GM12878 (cell line): ENCODE measurements around the gene NUCB1. TPM values are rescaled to one million over a fixed set of nuclear protein-coding genes. Genes with fewer than 3 reads are reported as not detected.

Experiments
- CREM ChIP-seq: IDR thresholded peaks from 2 replicates; pipeline ENCODE4 v1.6.1; 2014; ENCODE audit warnings: antibody characterized with exemption, low read depth
- DPF2 ChIP-seq: fragments of 450-650 bp; IDR thresholded peaks from 2 replicates; pipeline ENCODE4 v1.6.1; 2017; ENCODE audit warnings: mild to moderate bottlenecking
- GABPA ChIP-seq: IDR thresholded peaks from 2 replicates; pipeline ENCODE4 v1.6.1; 2014; ENCODE audit warnings: antibody characterized with exemption, low read depth, mild to moderate bottlenecking, inconsistent platforms
- KDM1A ChIP-seq: fragments of 200-600 bp; sonication (generic); IDR thresholded peaks from 2 replicates; pipeline ENCODE4 v1.6.1; 2016; ENCODE audit warnings: borderline replicate concordance
- NFXL1 ChIP-seq: fragments of 450-650 bp; IDR thresholded peaks from 2 replicates; pipeline ENCODE4 v1.6.1; 2017; ENCODE audit warnings: antibody characterized with exemption, mild to moderate bottlenecking, borderline replicate concordance
- polyA plus RNA-seq, 11 experiments: library from polyadenylated mRNA; depleted of rRNA in 4 of 11; unstranded in 6 of 11; stranded (reverse) in 5 of 11; fragments of >200 nt; fragmentation: Nextera tagmentation in 4 of 11; fragmentation: Illumina TruSeq in 1 of 11; extraction: Ambion mirVana in 4 of 11; extraction: Trizol in 1 of 11; gene quantifications; 1 replicate in 1 of 11; 2 replicates in 10 of 11; pipeline versions ENCODE4 v1.2.1 to v1.2.3, GENCODE V29; 2011 to 2016; ENCODE audit warnings: inconsistent platforms in 2 of 11, missing spikeins in 2 of 11, low read depth in 1 of 11
- small RNA-seq: library from RNA; depleted of rRNA; stranded (forward); fragments of <200 nt; gene quantifications from one replicate; pipeline ENCODE3, GENCODE V24; 2014
- total RNA-seq, 4 experiments: library from RNA; depleted of rRNA in 3 of 4; stranded (reverse); fragments of >200 nt in 3 of 4; fragmentation: Illumina TruSeq in 1 of 4; extraction: Trizol in 1 of 4; gene quantifications; 2 replicates each; pipeline versions ENCODE4 v1.2.1 to v1.2.3, GENCODE V29; 2013 to 2021
- TF ChIP-seq, protein P1 (sequence below), 3 experiments: IDR thresholded peaks in 2 of 3; conservative IDR thresholded peaks in 1 of 3; 2 replicates each; pipeline ENCODE4 v1.5.1; 2011; ENCODE audit warnings: low read depth in 3 of 3, low read length in 3 of 3, mild to moderate bottlenecking in 3 of 3, control low read depth in 2 of 3, moderate library complexity in 2 of 3, inconsistent platforms in 1 of 3, mixed read lengths in 1 of 3; ENCODE audit not compliant: control insufficient read depth in 2 of 3, insufficient read depth in 1 of 3; ENCODE audit errors: extremely low read depth in 1 of 3

Gene NUCB1
- total and polyA plus RNA-seq, 10 of the 15 experiments (the other 5 are each of a cell fraction or from before 2014, with no cell fraction given): 1.8 to 112 (median 44.5) TPM

DNA sequence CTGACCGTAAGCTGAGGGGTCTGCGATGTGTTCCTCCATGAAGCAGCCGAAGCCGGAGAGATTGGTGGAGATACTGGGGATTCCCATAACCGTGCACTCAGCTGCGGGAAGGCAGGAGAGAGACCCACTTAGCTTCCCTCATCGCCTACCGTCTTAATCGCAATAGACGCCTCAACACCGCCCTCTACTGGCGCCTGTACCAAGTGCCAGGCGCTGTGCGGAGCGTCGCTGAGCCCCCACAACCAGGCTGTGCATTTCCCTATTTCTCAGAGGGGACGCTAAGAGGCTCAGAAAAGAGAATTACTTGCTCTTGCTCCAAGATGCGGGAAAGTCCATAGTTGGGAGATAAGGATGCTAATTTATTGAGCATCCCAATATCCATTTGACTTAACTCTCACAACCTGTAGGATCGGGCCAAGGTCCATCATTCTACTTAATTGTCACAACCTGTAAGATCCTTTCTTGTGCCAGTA is 70.8 kb downstream of the NUCB1 start (continued):
- TF ChIP-seq, protein P1, sequence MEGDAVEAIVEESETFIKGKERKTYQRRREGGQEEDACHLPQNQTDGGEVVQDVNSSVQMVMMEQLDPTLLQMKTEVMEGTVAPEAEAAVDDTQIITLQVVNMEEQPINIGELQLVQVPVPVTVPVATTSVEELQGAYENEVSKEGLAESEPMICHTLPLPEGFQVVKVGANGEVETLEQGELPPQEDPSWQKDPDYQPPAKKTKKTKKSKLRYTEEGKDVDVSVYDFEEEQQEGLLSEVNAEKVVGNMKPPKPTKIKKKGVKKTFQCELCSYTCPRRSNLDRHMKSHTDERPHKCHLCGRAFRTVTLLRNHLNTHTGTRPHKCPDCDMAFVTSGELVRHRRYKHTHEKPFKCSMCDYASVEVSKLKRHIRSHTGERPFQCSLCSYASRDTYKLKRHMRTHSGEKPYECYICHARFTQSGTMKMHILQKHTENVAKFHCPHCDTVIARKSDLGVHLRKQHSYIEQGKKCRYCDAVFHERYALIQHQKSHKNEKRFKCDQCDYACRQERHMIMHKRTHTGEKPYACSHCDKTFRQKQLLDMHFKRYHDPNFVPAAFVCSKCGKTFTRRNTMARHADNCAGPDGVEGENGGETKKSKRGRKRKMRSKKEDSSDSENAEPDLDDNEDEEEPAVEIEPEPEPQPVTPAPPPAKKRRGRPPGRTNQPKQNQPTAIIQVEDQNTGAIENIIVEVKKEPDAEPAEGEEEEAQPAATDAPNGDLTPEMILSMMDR (IDR thresholded peaks at IDR 0.05 in 2 of 3, conservative IDR thresholded peaks at IDR 0.05 in 1 of 3; ENCODE audit: control insufficient read depth in 2 of 3, extremely low read depth in 1 of 3, insufficient read depth in 1 of 3, low read depth in 3 of 3, low read length in 3 of 3): peak; percentile 92 to 97 (median 94)
- TF ChIP-seq GABPA (no peak), DPF2 (no peak), KDM1A (no peak), CREM (no peak), NFXL1 (no peak)

Small RNA genes within 50 kb of the gene (small RNA-seq; reads per million reads assigned to genes)
- not detected for gene AC026803.1

Other genes starting within 250 kb of the NUCB1 start
Only the 7 nearest of the 30 such genes appear.
- 0.28 and 0.98 TPM in 2 replicates for gene HSD17B14, start 63.8 kb upstream of the NUCB1 start, total RNA-seq (2014; rRNA removed)
- 0.36 and 0.46 TPM in 2 replicates for gene HSD17B14, start 63.8 kb upstream of the NUCB1 start, total RNA-seq (2014; rRNA removed; fragmentation: Illumina TruSeq; extraction: Trizol)
- 1.4 TPM in 2 replicates for gene HSD17B14, start 63.8 kb upstream of the NUCB1 start, total RNA-seq (2021)
- 1.6 and 4.1 TPM in 2 replicates for gene HSD17B14, start 63.8 kb upstream of the NUCB1 start, polyA plus RNA-seq (2011; rRNA removed)
- 0.31 TPM in 1 of 2 replicates, not detected in the other for gene HSD17B14, start 63.8 kb upstream of the NUCB1 start, polyA plus RNA-seq (2014; fragmentation: Illumina TruSeq; extraction: Trizol)
- under 1 TPM; 0.21 to 0.26 TPM for gene HSD17B14, start 63.8 kb upstream of the NUCB1 start, polyA plus RNA-seq (2014; fragmentation: Nextera tagmentation; extraction: Ambion mirVana)
- 1.4 and 2.1 TPM in 2 replicates for gene HSD17B14, start 63.8 kb upstream of the NUCB1 start, polyA plus RNA-seq (2014; rRNA removed)
- 1 to 10 TPM in 1 of 2 experiments, under 1 TPM in 1; 0.87 to 1.3 TPM for gene HSD17B14, start 63.8 kb upstream of the NUCB1 start, polyA plus RNA-seq (2016; fragmentation: Nextera tagmentation; extraction: Ambion mirVana)
- 5.0 and 7.5 TPM in 2 replicates for gene PLEKHA4, start 31.7 kb upstream of the NUCB1 start, total RNA-seq (2014; rRNA removed)
- gene PLEKHA4, start 31.7 kb upstream of the NUCB1 start, total RNA-seq (2014; rRNA removed; fragmentation: Illumina TruSeq; extraction: Trizol): 3.1 and 3.3 TPM in 2 replicates
- 6.5 and 7.1 TPM in 2 replicates for gene PLEKHA4, start 31.7 kb upstream of the NUCB1 start, total RNA-seq (2021)
- gene PLEKHA4, start 31.7 kb upstream of the NUCB1 start, polyA plus RNA-seq (2011; rRNA removed): 1.9 and 2.3 TPM in 2 replicates
- gene PLEKHA4, start 31.7 kb upstream of the NUCB1 start, polyA plus RNA-seq (2014; fragmentation: Illumina TruSeq; extraction: Trizol): 1.5 and 3.5 TPM in 2 replicates
- gene PLEKHA4, start 31.7 kb upstream of the NUCB1 start, polyA plus RNA-seq (2014; fragmentation: Nextera tagmentation; extraction: Ambion mirVana): under 1 TPM in 1 of 2 experiments, not detected in 1; 0.13 TPM
- 5.4 and 6.4 TPM in 2 replicates for gene PLEKHA4, start 31.7 kb upstream of the NUCB1 start, polyA plus RNA-seq (2014; rRNA removed)
- 10 to 100 TPM in 1 of 2 experiments, 1 to 10 TPM in 1; 7.8 to 10.0 TPM for gene PLEKHA4, start 31.7 kb upstream of the NUCB1 start, polyA plus RNA-seq (2016; fragmentation: Nextera tagmentation; extraction: Ambion mirVana)
- 23.9 and 26.3 TPM in 2 replicates for gene PPP1R15A, start 27.9 kb upstream of the NUCB1 start, total RNA-seq (2014; rRNA removed)
- gene PPP1R15A, start 27.9 kb upstream of the NUCB1 start, total RNA-seq (2014; rRNA removed; fragmentation: Illumina TruSeq; extraction: Trizol): 21.0 and 22.2 TPM in 2 replicates
- gene PPP1R15A, start 27.9 kb upstream of the NUCB1 start, total RNA-seq (2021): 30.0 and 30.6 TPM in 2 replicates
- 18.6 and 19.1 TPM in 2 replicates for gene PPP1R15A, start 27.9 kb upstream of the NUCB1 start, polyA plus RNA-seq (2011; rRNA removed)
- 28.0 and 29.9 TPM in 2 replicates for gene PPP1R15A, start 27.9 kb upstream of the NUCB1 start, polyA plus RNA-seq (2014; fragmentation: Illumina TruSeq; extraction: Trizol)
- gene PPP1R15A, start 27.9 kb upstream of the NUCB1 start, polyA plus RNA-seq (2014; fragmentation: Nextera tagmentation; extraction: Ambion mirVana): under 1 TPM; 0.68 to 0.90 TPM
- gene PPP1R15A, start 27.9 kb upstream of the NUCB1 start, polyA plus RNA-seq (2014; rRNA removed): 28.5 and 29.0 TPM in 2 replicates
- 10 to 100 TPM; 44.1 to 50.8 TPM for gene PPP1R15A, start 27.9 kb upstream of the NUCB1 start, polyA plus RNA-seq (2016; fragmentation: Nextera tagmentation; extraction: Ambion mirVana)
- gene TULP2, start 1.6 kb upstream of the NUCB1 start, total RNA-seq (2014; rRNA removed): 0.49 and 0.56 TPM in 2 replicates
- 0.14 and 0.22 TPM in 2 replicates for gene TULP2, start 1.6 kb upstream of the NUCB1 start, total RNA-seq (2014; rRNA removed; fragmentation: Illumina TruSeq; extraction: Trizol)
- gene TULP2, start 1.6 kb upstream of the NUCB1 start, total RNA-seq (2021): 0.82 and 1.2 TPM in 2 replicates
- gene TULP2, start 1.6 kb upstream of the NUCB1 start, polyA plus RNA-seq (2011; rRNA removed): 0.26 and 0.45 TPM in 2 replicates
- gene TULP2, start 1.6 kb upstream of the NUCB1 start, polyA plus RNA-seq (2014; fragmentation: Illumina TruSeq; extraction: Trizol): 0.31 and 0.57 TPM in 2 replicates
- gene TULP2, start 1.6 kb upstream of the NUCB1 start, polyA plus RNA-seq (2014; fragmentation: Nextera tagmentation; extraction: Ambion mirVana): under 1 TPM in 1 of 2 experiments, not detected in 1; 0.62 TPM
- gene TULP2, start 1.6 kb upstream of the NUCB1 start, polyA plus RNA-seq (2014; rRNA removed): 0.69 and 1.5 TPM in 2 replicates
- under 1 TPM; 0.17 to 0.18 TPM for gene TULP2, start 1.6 kb upstream of the NUCB1 start, polyA plus RNA-seq (2016; fragmentation: Nextera tagmentation; extraction: Ambion mirVana)
- not detected in 2 replicates for gene DHDH, start 33.4 kb downstream of the NUCB1 start, total RNA-seq (2014; rRNA removed)
- gene DHDH, start 33.4 kb downstream of the NUCB1 start, total RNA-seq (2014; rRNA removed; fragmentation: Illumina TruSeq; extraction: Trizol): not detected in 2 replicates
- gene DHDH, start 33.4 kb downstream of the NUCB1 start, total RNA-seq (2021): not detected in 2 replicates
- 0.15 and 0.23 TPM in 2 replicates for gene DHDH, start 33.4 kb downstream of the NUCB1 start, polyA plus RNA-seq (2011; rRNA removed)
- gene DHDH, start 33.4 kb downstream of the NUCB1 start, polyA plus RNA-seq (2014; fragmentation: Illumina TruSeq; extraction: Trizol): not detected in 2 replicates
- gene DHDH, start 33.4 kb downstream of the NUCB1 start, polyA plus RNA-seq (2014; fragmentation: Nextera tagmentation; extraction: Ambion mirVana): under 1 TPM in 1 of 2 experiments, not detected in 1; 0.13 TPM
- 0.19 TPM in 1 of 2 replicates, not detected in the other for gene DHDH, start 33.4 kb downstream of the NUCB1 start, polyA plus RNA-seq (2014; rRNA removed)
- under 1 TPM in 1 of 2 experiments, not detected in 1; 0.21 TPM for gene DHDH, start 33.4 kb downstream of the NUCB1 start, polyA plus RNA-seq (2016; fragmentation: Nextera tagmentation; extraction: Ambion mirVana)
- gene BAX, start 54.6 kb downstream of the NUCB1 start, total RNA-seq (2014; rRNA removed): 114 and 119 TPM in 2 replicates
- gene BAX, start 54.6 kb downstream of the NUCB1 start, total RNA-seq (2014; rRNA removed; fragmentation: Illumina TruSeq; extraction: Trizol): 73.1 and 73.4 TPM in 2 replicates
- gene BAX, start 54.6 kb downstream of the NUCB1 start, total RNA-seq (2021): 221 and 223 TPM in 2 replicates
- 104 and 163 TPM in 2 replicates for gene BAX, start 54.6 kb downstream of the NUCB1 start, polyA plus RNA-seq (2011; rRNA removed)
- gene BAX, start 54.6 kb downstream of the NUCB1 start, polyA plus RNA-seq (2014; fragmentation: Illumina TruSeq; extraction: Trizol): 61.4 and 122 TPM in 2 replicates
- gene BAX, start 54.6 kb downstream of the NUCB1 start, polyA plus RNA-seq (2014; fragmentation: Nextera tagmentation; extraction: Ambion mirVana): 10 to 100 TPM in 1 of 2 experiments, 1 to 10 TPM in 1; 7.2 to 15.3 TPM
- gene BAX, start 54.6 kb downstream of the NUCB1 start, polyA plus RNA-seq (2014; rRNA removed): 205 and 237 TPM in 2 replicates
- 100 to 1,000 TPM; 152 to 164 TPM for gene BAX, start 54.6 kb downstream of the NUCB1 start, polyA plus RNA-seq (2016; fragmentation: Nextera tagmentation; extraction: Ambion mirVana)
- gene FTL, start 65.0 kb downstream of the NUCB1 start, total RNA-seq (2014; rRNA removed): 1,329 and 1,429 TPM in 2 replicates
- 1,207 and 1,334 TPM in 2 replicates for gene FTL, start 65.0 kb downstream of the NUCB1 start, total RNA-seq (2014; rRNA removed; fragmentation: Illumina TruSeq; extraction: Trizol)
- gene FTL, start 65.0 kb downstream of the NUCB1 start, total RNA-seq (2021): 994 and 1,017 TPM in 2 replicates
- gene FTL, start 65.0 kb downstream of the NUCB1 start, polyA plus RNA-seq (2011; rRNA removed): 148 and 364 TPM in 2 replicates
- gene FTL, start 65.0 kb downstream of the NUCB1 start, polyA plus RNA-seq (2014; fragmentation: Illumina TruSeq; extraction: Trizol): 1,187 and 1,762 TPM in 2 replicates
- 1,000 to 10,000 TPM; 5,502 to 8,913 TPM for gene FTL, start 65.0 kb downstream of the NUCB1 start, polyA plus RNA-seq (2014; fragmentation: Nextera tagmentation; extraction: Ambion mirVana)
- 1,363 and 1,437 TPM in 2 replicates for gene FTL, start 65.0 kb downstream of the NUCB1 start, polyA plus RNA-seq (2014; rRNA removed)
- 1,000 to 10,000 TPM; 4,849 to 4,896 TPM for gene FTL, start 65.0 kb downstream of the NUCB1 start, polyA plus RNA-seq (2016; fragmentation: Nextera tagmentation; extraction: Ambion mirVana)